SK-N-SH treated with all-trans-retinoic acid at 6 μM for 48 hours (cell line): Measurements from ENCODE around the gene MAPRE2.

Experiments used
- ARNTL ChIP-seq: fragments of 450-650 bp; formaldehyde crosslinking; IDR thresholded peaks from 2 replicates; pipeline ENCODE4 v1.5.0; 2020; ENCODE audit warnings: low read depth, mild to moderate bottlenecking, moderate library complexity, borderline replicate concordance
- BACH2 ChIP-seq: fragments of 250-450 bp; sonication (Bioruptor Pico); IDR thresholded peaks from 2 replicates; pipeline ENCODE4 v1.9.0; 2021; ENCODE audit warnings: mild to moderate bottlenecking, borderline replicate concordance
- CSDC2 ChIP-seq: fragments of 250-450 bp; sonication (Bioruptor Pico); IDR thresholded peaks from 2 replicates; pipeline ENCODE4 v1.5.0; 2020; ENCODE audit warnings: mild to moderate bottlenecking, moderate library complexity
- OSR1 ChIP-seq: fragments of 250-450 bp; sonication (Bioruptor Pico); IDR thresholded peaks from 2 replicates; pipeline ENCODE4 v1.8.0; 2022; ENCODE audit warnings: moderate library complexity, mild to moderate bottlenecking, inconsistent platforms
- PPARA ChIP-seq: fragments of 250-450 bp; sonication (Bioruptor Pico); IDR thresholded peaks from 2 replicates; pipeline ENCODE4 v1.5.0; 2020; ENCODE audit warnings: mild to moderate bottlenecking, borderline replicate concordance
- ZNF565 ChIP-seq: fragments of 450-650 bp; formaldehyde crosslinking; conservative IDR thresholded peaks from 2 replicates; pipeline ENCODE4 v1.5.0; 2020; ENCODE audit warnings: low read depth, mild to moderate bottlenecking, moderate library complexity
- ZNF70 ChIP-seq: fragments of 450-650 bp; formaldehyde crosslinking; IDR thresholded peaks from 2 replicates; pipeline ENCODE4 v1.5.0; 2020; ENCODE audit warnings: mild to moderate bottlenecking, moderate library complexity
- TF ChIP-seq, protein P1 (sequence below): fragments of 250-450 bp; sonication (Bioruptor Pico); IDR thresholded peaks from 2 replicates; pipeline ENCODE4 v1.8.0; 2020; ENCODE audit warnings: mild to moderate bottlenecking, moderate library complexity, borderline replicate concordance

GRCh38 chr18:34993289-34993688 is 47.9 kb upstream of the MAPRE2 start:
- TF ChIP-seq ZNF70 (CRISPR knock-in tag) = no peak
- no peak for TF ChIP-seq ARNTL (CRISPR knock-in tag)
- no peak for TF ChIP-seq BACH2 (CRISPR knock-in tag)
- no peak for TF ChIP-seq CSDC2
- TF ChIP-seq PPARA (CRISPR knock-in tag) = no peak
- TF ChIP-seq ZNF565 (CRISPR knock-in tag) = no peak
- TF ChIP-seq, protein P1, sequence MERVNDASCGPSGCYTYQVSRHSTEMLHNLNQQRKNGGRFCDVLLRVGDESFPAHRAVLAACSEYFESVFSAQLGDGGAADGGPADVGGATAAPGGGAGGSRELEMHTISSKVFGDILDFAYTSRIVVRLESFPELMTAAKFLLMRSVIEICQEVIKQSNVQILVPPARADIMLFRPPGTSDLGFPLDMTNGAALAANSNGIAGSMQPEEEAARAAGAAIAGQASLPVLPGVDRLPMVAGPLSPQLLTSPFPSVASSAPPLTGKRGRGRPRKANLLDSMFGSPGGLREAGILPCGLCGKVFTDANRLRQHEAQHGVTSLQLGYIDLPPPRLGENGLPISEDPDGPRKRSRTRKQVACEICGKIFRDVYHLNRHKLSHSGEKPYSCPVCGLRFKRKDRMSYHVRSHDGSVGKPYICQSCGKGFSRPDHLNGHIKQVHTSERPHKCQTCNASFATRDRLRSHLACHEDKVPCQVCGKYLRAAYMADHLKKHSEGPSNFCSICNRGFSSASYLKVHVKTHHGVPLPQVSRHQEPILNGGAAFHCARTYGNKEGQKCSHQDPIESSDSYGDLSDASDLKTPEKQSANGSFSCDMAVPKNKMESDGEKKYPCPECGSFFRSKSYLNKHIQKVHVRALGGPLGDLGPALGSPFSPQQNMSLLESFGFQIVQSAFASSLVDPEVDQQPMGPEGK (CRISPR knock-in tag) = no peak
- no peak for TF ChIP-seq OSR1
